Ovary (tissue), 9 donors: ENCODE results near the gene DENND5A. TPM values are rescaled to one million over a fixed set of nuclear protein-coding genes. Genes with fewer than 3 reads are reported as not detected.
"Not testable (repeated sequence)": the region's sequence is repeated elsewhere in the genome, so short reads cannot be mapped to it uniquely, and the experiment has no call there.

Experiments
- DNase-seq, 5 donors: peaks; one replicate each; pipeline ENCODE4 v3.0.0-alpha.2; 2019 to 2020
- H3K27ac ChIP-seq, 2 donors: fragments of 200-600 bp; one replicate each; pipeline versions ENCODE4 v1.5.1 to v1.8.0; 2019 to 2022
- H3K27me3 ChIP-seq: fragments of 200-600 bp; one replicate; pipeline ENCODE4 v1.8.0; 2022
- H3K36me3 ChIP-seq: fragments of 200-600 bp; sonication (generic); one replicate; pipeline ENCODE4 v1.5.1; 2019
- H3K4me1 ChIP-seq: one replicate; pipeline ENCODE4 v1.8.1; 2013; ENCODE audit warnings: mild to moderate bottlenecking, moderate library complexity; ENCODE audit not compliant: insufficient read depth
- H3K4me3 ChIP-seq: fragments of 200-600 bp; sonication (generic); one replicate; pipeline ENCODE4 v1.5.1; 2017
- H3K9me3 ChIP-seq, 2 donors: fragments of 200-600 bp in 1 of 2; sonication (generic) in 1 of 2; one replicate each; pipeline versions ENCODE4 v1.5.1 to v1.8.1; 2013 to 2019; ENCODE audit warnings: mild to moderate bottlenecking in 1 of 2, moderate library complexity in 1 of 2
- CTCF ChIP-seq, 3 donors: fragments of 450-650 bp in 2 of 3; fragments of 200-600 bp in 1 of 3; IDR thresholded peaks; one replicate each; pipeline versions ENCODE4 v1.5.1 to v1.8.0; 2016 to 2022; ENCODE audit warnings: antibody characterized with exemption in 3 of 3, mild to moderate bottlenecking in 1 of 3
- EP300 ChIP-seq: sonication (generic); formaldehyde crosslinking; IDR thresholded peaks from one replicate; pipeline ENCODE4 v1.6.1; 2017; ENCODE audit warnings: antibody characterized with exemption
- POLR2A ChIP-seq: fragments of 450-650 bp; IDR thresholded peaks from one replicate; pipeline ENCODE4 v1.6.1; 2017; ENCODE audit warnings: antibody characterized with exemption, mild to moderate bottlenecking, moderate library complexity
- WGBS, 3 donors: extraction: QIAGEN DNeasy Blood & Tissue Kit in 1 of 3; methylation state at CpG; one replicate each; pipeline versions ENCODE4 v1.1.5 to v1.1.7; 2013 to 2017; 5-methylcytosine and 5-hydroxymethylcytosine counted together
- intact Hi-C, 4 donors: fragments of 100-400 bp; cut with DNase I; formaldehyde crosslinking; loops; one replicate each; pipeline versions ENCODE4 v1.11.0 to v1.15.1; 2022 to 2023
- polyA plus RNA-seq, 2 donors: library from polyadenylated mRNA; stranded (reverse); fragments of 200-250 nt in 1 of 2; fragments of 350-450 nt in 1 of 2; fragmentation: Illumina TruSeq in 1 of 2; extraction: RNeasy Lipid Tissue Mini Kit (QIAGEN cat#74804) in 1 of 2; gene quantifications; one replicate each; pipeline ENCODE4 v1.2.3, GENCODE V29; 2013 to 2014
- total RNA-seq, 7 donors: library from RNA; depleted of rRNA in 2 of 7; stranded (reverse); fragments of >200 nt in 2 of 7; fragmentation: NEBNext Ultra II Directional in 3 of 7; extraction: Animal tissue kit (Norgen Biotek cat#: 25700) in 3 of 7; gene quantifications; one replicate each; pipeline versions ENCODE4 v1.1.0 to v1.2.4, GENCODE V29; 2016 to 2023
- donor health status: DM: no; HTN: no; CAD: no; lungs with moderate emphysema.
- donor health status: DM: no; HTN: no; CAD: no.
- donor health status: Bipolar disorder and iron deficiency.
- donor health status: DM: yes; HTN: yes; CAD: no.
- donor health status: DM: no; HTN: no; CAD: no.
- donor health status: DM: yes; HTN: yes; CAD: no.

Gene DENND5A
- total and polyA plus RNA-seq, 9 donors: 44.2 to 122 (median 66.6) TPM

- WGBS, 3 donors: 95 to 100% (median 97%) methylated on average over 3 of the region's 3 CpGs
- TF ChIP-seq EP300 (no peak), POLR2A (no peak), CTCF (IDR thresholded peaks at IDR 0.05) (no peak)
- intact Hi-C loops: no loop called here
- DNase-seq: no peak
- H3K27ac ChIP-seq: no peak overlapping the region
- H3K36me3 ChIP-seq: no peaks in the 10 kb centered on the region
- no peaks in the 10 kb centered on the region for H3K4me1 ChIP-seq
- H3K27me3 ChIP-seq: no peaks in the 10 kb centered on the region
- H3K4me3 ChIP-seq: no peak overlapping the region
- no peaks in the 10 kb centered on the region for H3K9me3 ChIP-seq
Measured at GRCh38 chr11:9109858-9110731, 155.1 kb downstream of the DENND5A start.

GRCh38 chr11:9104580-9104979 is 160.6 kb downstream of the DENND5A start:
- intact Hi-C loops: no loop called here
- no peak overlapping the region for H3K4me3 ChIP-seq

GRCh38 chr11:9103542-9104276 is 161.4 kb downstream of the DENND5A start:
- H3K9me3 ChIP-seq: no peaks in the 10 kb centered on the region
- H3K4me1 ChIP-seq: no peaks in the 10 kb centered on the region
- H3K27me3 ChIP-seq: no peaks in the 10 kb centered on the region
- intact Hi-C loops: no loop called here
- 94 to 97% (median 96%) methylated on average over 7 of the region's 7 CpGs for WGBS, 3 donors
- H3K27ac ChIP-seq: no peak overlapping the region
- TF ChIP-seq POLR2A: no peak
- TF ChIP-seq EP300: no peak
- no peak for TF ChIP-seq CTCF (IDR thresholded peaks at IDR 0.05)
- no peak for DNase-seq
- no peak overlapping the region for H3K4me3 ChIP-seq
- H3K36me3 ChIP-seq: no peaks in the 10 kb centered on the region

More at GRCh38 chr11:9104580-9104979, 160.6 kb downstream of the DENND5A start:
- Histone ChIP-seq H3K27me3 (no peaks in the 10 kb centered on the region), H3K27ac (no peak overlapping the region), H3K4me1 (no peaks in the 10 kb centered on the region), H3K9me3 (no peaks in the 10 kb centered on the region), H3K36me3 (no peaks in the 10 kb centered on the region)
- TF ChIP-seq CTCF (IDR thresholded peaks at IDR 0.05): no peak
- TF ChIP-seq POLR2A: no peak
- no peak for TF ChIP-seq EP300
- WGBS, 3 donors: 94 to 95% (median 95%) methylated on average over 7 of the region's 7 CpGs
- DNase-seq: no peak

GRCh38 chr11:9099617-9100016 is 165.5 kb downstream of the DENND5A start:
- Histone ChIP-seq H3K9me3 (no peaks in the 10 kb centered on the region), H3K36me3 (no peaks in the 10 kb centered on the region), H3K27me3 (no peaks in the 10 kb centered on the region), H3K27ac (no peak overlapping the region), H3K4me1 (no peaks in the 10 kb centered on the region), H3K4me3 (no peak overlapping the region)
- intact Hi-C loops: no loop called here
- 76 to 86% (median 84%) methylated on average over 4 of the region's 4 CpGs for WGBS, 3 donors
- no peak for DNase-seq
- TF ChIP-seq POLR2A (no peak), EP300 (no peak), CTCF (IDR thresholded peaks at IDR 0.05) (no peak)

- H3K27me3 ChIP-seq, H3K4me1 ChIP-seq, DNase-seq, H3K4me3 ChIP-seq, H3K36me3 ChIP-seq, intact Hi-C loops, H3K9me3 ChIP-seq, H3K27ac ChIP-seq: not testable (repeated sequence)
- 23 to 96% (median 60%) methylated on average over 2 of the region's 2 CpGs for WGBS, 3 donors
Measured at GRCh38 chr11:9098455-9098854, 166.7 kb downstream of the DENND5A start.

GRCh38 chr11:9097186-9097943 is 167.8 kb downstream of the DENND5A start:
- H3K4me3 ChIP-seq, H3K27ac ChIP-seq, H3K4me1 ChIP-seq, intact Hi-C loops, H3K36me3 ChIP-seq, H3K27me3 ChIP-seq, H3K9me3 ChIP-seq, DNase-seq: not testable (repeated sequence)
- WGBS, 3 donors: 89 to 93% (median 91%) methylated on average over 23 of the region's 23 CpGs
